H9 (cell line): Measurements from ENCODE around the gene RRP36. TPM values are rescaled to one million over a fixed set of nuclear protein-coding genes. Genes with fewer than 3 reads are reported as not detected.

Source experiments
- DNase-seq: peaks from one replicate; pipeline ENCODE4 v3.0.0-alpha.2; 2017
- H2AFZ ChIP-seq: one replicate; pipeline ENCODE4 v1.6.1; 2013; ENCODE audit warnings: mild to moderate bottlenecking, low read length, control low read depth, moderate library complexity
- H2AK5ac ChIP-seq: 2 replicates; pipeline ENCODE4 v1.6.1; 2013; ENCODE audit warnings: low read length, control low read depth, mixed read lengths; ENCODE audit not compliant: insufficient read length
- H2BK120ac ChIP-seq: one replicate; pipeline ENCODE4 v1.6.1; 2013; ENCODE audit warnings: low read depth, mild to moderate bottlenecking, low read length, control low read depth, inconsistent platforms; ENCODE audit not compliant: poor library complexity, severe bottlenecking
- H2BK12ac ChIP-seq: 2 replicates; pipeline ENCODE4 v1.6.1; 2013; ENCODE audit warnings: low read length, control low read depth, mixed read lengths, low read depth; ENCODE audit not compliant: insufficient read length
- H2BK15ac ChIP-seq: 2 replicates; pipeline ENCODE4 v1.6.1; 2013; ENCODE audit warnings: low read depth, low read length, control low read depth
- H2BK20ac ChIP-seq: one replicate; pipeline ENCODE4 v1.6.1; 2013; ENCODE audit warnings: low read depth, mild to moderate bottlenecking, low read length, control low read depth, inconsistent platforms; ENCODE audit not compliant: poor library complexity, severe bottlenecking
- H2BK5ac ChIP-seq: 2 replicates; pipeline ENCODE4 v1.6.1; 2013; ENCODE audit warnings: low read length, control low read depth, mixed read lengths; ENCODE audit not compliant: insufficient read length
- H3K14ac ChIP-seq: 2 replicates; pipeline ENCODE4 v1.6.1; 2013; ENCODE audit warnings: low read length, control low read depth; ENCODE audit not compliant: insufficient read depth
- H3K18ac ChIP-seq: 2 replicates; pipeline ENCODE4 v1.6.1; 2013; ENCODE audit warnings: low read depth, mild to moderate bottlenecking, mixed read lengths, low read length, control low read depth; ENCODE audit not compliant: insufficient read length
- H3K23ac ChIP-seq: 2 replicates; pipeline ENCODE4 v1.6.1; 2013; ENCODE audit warnings: low read length, control low read depth, mixed read lengths, low read depth; ENCODE audit not compliant: insufficient read length
- H3K23me2 ChIP-seq: 2 replicates; pipeline ENCODE4 v1.6.1; 2013; ENCODE audit warnings: low read depth, mild to moderate bottlenecking, mixed read lengths, low read length, control low read depth; ENCODE audit not compliant: insufficient read length, poor library complexity, severe bottlenecking
- H3K27ac ChIP-seq: 2 replicates; pipeline ENCODE4 v1.5.1; 2013; ENCODE audit warnings: low read length, control low read depth, mixed read lengths, low read depth; ENCODE audit not compliant: insufficient read length
- H3K27me3 ChIP-seq: 2 replicates; pipeline ENCODE4 v1.6.1; 2013; ENCODE audit warnings: low read length, control low read depth, inconsistent platforms; ENCODE audit not compliant: insufficient read depth
- H3K4ac ChIP-seq: 2 replicates; pipeline ENCODE4 v1.6.1; 2013; ENCODE audit warnings: low read depth, mild to moderate bottlenecking, control low read depth, inconsistent platforms, low read length, moderate library complexity
- H3K4me1 ChIP-seq: 2 replicates; pipeline ENCODE4 v1.6.1; 2013; ENCODE audit warnings: low read length, control low read depth, inconsistent platforms; ENCODE audit not compliant: insufficient read depth
- H3K4me2 ChIP-seq: 2 replicates; pipeline ENCODE4 v1.6.1; 2013; ENCODE audit warnings: low read length, control low read depth, mixed read lengths; ENCODE audit not compliant: insufficient read length, insufficient read depth
- H3K56ac ChIP-seq: 2 replicates; pipeline ENCODE4 v1.6.1; 2013; ENCODE audit warnings: low read depth, mild to moderate bottlenecking, mixed read lengths, low read length, control low read depth; ENCODE audit not compliant: insufficient read length
- H3K79me1 ChIP-seq: 2 replicates; pipeline ENCODE4 v1.6.1; 2013; ENCODE audit warnings: low read depth, mild to moderate bottlenecking, moderate library complexity, low read length, control low read depth, inconsistent platforms; ENCODE audit not compliant: insufficient read depth, poor library complexity, severe bottlenecking
- H3K79me2 ChIP-seq: 2 replicates; pipeline ENCODE4 v1.6.1; 2013; ENCODE audit warnings: low read length, control low read depth, inconsistent platforms; ENCODE audit not compliant: insufficient read depth
- H3K9ac ChIP-seq: 2 replicates; pipeline ENCODE4 v1.6.1; 2013; ENCODE audit warnings: low read length, control low read depth, mixed read lengths; ENCODE audit not compliant: insufficient read length; ENCODE audit errors: extremely low read depth
- H3K9me3 ChIP-seq: one replicate; pipeline ENCODE4 v1.6.1; 2013; ENCODE audit warnings: low read depth, low read length, inconsistent platforms; ENCODE audit not compliant: control insufficient read depth
- H3T11ph ChIP-seq: one replicate; pipeline ENCODE4 v1.6.1; 2013; ENCODE audit warnings: mild to moderate bottlenecking, low read length, control low read depth, inconsistent platforms
- H4K20me1 ChIP-seq: one replicate; pipeline ENCODE4 v1.6.1; 2013; ENCODE audit not compliant: control insufficient read depth, insufficient read length, insufficient read depth
- H4K5ac ChIP-seq: 2 replicates; pipeline ENCODE4 v1.6.1; 2013; ENCODE audit warnings: low read depth, mild to moderate bottlenecking, mixed read lengths, low read length, control low read depth; ENCODE audit not compliant: insufficient read length
- H4K8ac ChIP-seq: replicated peaks from 2 replicates; pipeline ENCODE4 v1.6.1; 2013; ENCODE audit warnings: low read length, control low read depth, mixed read lengths, low read depth; ENCODE audit not compliant: insufficient read length
- H4K91ac ChIP-seq: 2 replicates; pipeline ENCODE4 v1.6.1; 2013; ENCODE audit warnings: low read depth, mild to moderate bottlenecking, moderate library complexity, mixed read lengths, low read length, control low read depth; ENCODE audit not compliant: insufficient read length
- H3K27ac Mint-ChIP-seq, 3 experiments: 2 replicates in 2 of 3; 3 replicates in 1 of 3; pipeline ENCODE4 v1.8.0; 2020 to 2021; ENCODE audit warnings: mixed read lengths in 3 of 3, mild to moderate bottlenecking in 1 of 3, moderate library complexity in 1 of 3
- H3K27me3 Mint-ChIP-seq: 2 replicates; pipeline ENCODE4 v1.8.0; 2021; ENCODE audit warnings: low read depth, mild to moderate bottlenecking, moderate library complexity, mixed read lengths
- H3K36me3 Mint-ChIP-seq, 3 experiments: 2 replicates in 2 of 3; 3 replicates in 1 of 3; pipeline ENCODE4 v1.8.0; 2020 to 2021; ENCODE audit warnings: low read depth in 3 of 3, mixed read lengths in 3 of 3; ENCODE audit not compliant: insufficient read depth in 1 of 3
- H3K4me1 Mint-ChIP-seq, 2 experiments: 2 replicates each; pipeline ENCODE4 v1.8.0; 2020; ENCODE audit warnings: mixed read lengths in 2 of 2
- H3K4me3 Mint-ChIP-seq, 2 experiments: 2 replicates in 1 of 2; 3 replicates in 1 of 2; pipeline ENCODE4 v1.8.0; 2020 to 2021; ENCODE audit warnings: mild to moderate bottlenecking in 2 of 2, mixed read lengths in 2 of 2, moderate library complexity in 1 of 2
- H3K9me3 Mint-ChIP-seq, 2 experiments: 2 replicates in 1 of 2; 3 replicates in 1 of 2; pipeline ENCODE4 v1.8.0; 2020; ENCODE audit warnings: mild to moderate bottlenecking in 2 of 2, mixed read lengths in 2 of 2, moderate library complexity in 1 of 2
- CTCF ChIP-seq: fragments of 200-600 bp; sonication (generic); conservative IDR thresholded peaks from 3 replicates; pipeline ENCODE4 v1.8.0; 2021; ENCODE audit warnings: antibody characterized with exemption, mild to moderate bottlenecking
- WGBS: extraction: QIAGEN DNeasy Blood & Tissue Kit; methylation state at CpG from one replicate; pipeline ENCODE4 v1.1.7; 2013; ENCODE audit warnings: missing lambda C conversion rate, low lambda C conversion rate, mixed read lengths; ENCODE audit not compliant: insufficient read length; ENCODE audit errors: extremely low coverage; 5-methylcytosine and 5-hydroxymethylcytosine counted together
- total RNA-seq: library from RNA; stranded (reverse); gene quantifications from 2 replicates; pipeline ENCODE4 v1.2.1, GENCODE V29; 2021

Gene RRP36
- total RNA-seq, 1 experiment from 2014 or later = 117 TPM

GRCh38 chr6:43043310-43043709, 21.9 kb downstream of the RRP36 start:
- H3K27ac Mint-ChIP-seq = no peak overlapping the region; a peak in 2 of 7 replicates
- H3K27me3 Mint-ChIP-seq = no peaks in the 10 kb centered on the region
- H3K4me3 Mint-ChIP-seq = no peak overlapping the region
- Histone ChIP-seq H3K4me2 (no peak overlapping the region), H3K9me3 (no peaks in the 10 kb centered on the region), H3K4ac (no peak overlapping the region), H2BK12ac (no peak overlapping the region), H2BK120ac (no peak overlapping the region), H3K27me3 (no peaks in the 10 kb centered on the region), H4K8ac (no peak overlapping the region), H3K9ac (no peak overlapping the region), H3K4me1 (no peaks in the 10 kb centered on the region), H4K20me1 (no peaks in the 10 kb centered on the region), H4K91ac (no peak overlapping the region), H2BK20ac (no peak overlapping the region), H2BK15ac (no peak overlapping the region), H3T11ph (no peak overlapping the region), H3K18ac (no peak overlapping the region), H4K5ac (no peak overlapping the region), H3K56ac (no peak overlapping the region), H3K14ac (no peak overlapping the region), H2AK5ac (no peak overlapping the region), H3K23me2 (no peaks in the 10 kb centered on the region), H3K23ac (no peak overlapping the region), H3K79me1 (no peaks in the 10 kb centered on the region), H3K27ac (no peak overlapping the region), H3K79me2 (no peaks in the 10 kb centered on the region), H2BK5ac (no peak overlapping the region), H2AFZ (no peak overlapping the region)
- peak; percentile 19 for DNase-seq
- WGBS = no CpG with 5 or more reads among the region's 9 CpGs
- H3K9me3 Mint-ChIP-seq = no peaks in the 10 kb centered on the region; a peak in 2 of 5 replicates
- H3K36me3 Mint-ChIP-seq = peaks cover 23 to 82% (median 81%) of the 10 kb centered on the region in 3 experiments
- TF ChIP-seq CTCF = no peak
- H3K4me1 Mint-ChIP-seq = no peaks in the 10 kb centered on the region
